ENCODE results near the gene RPL39L.
"Not testable (repeated sequence)": the region's sequence is repeated elsewhere in the genome, so short reads cannot be mapped to it uniquely, and the experiment has no call there.

Gene RPL39L

GRCh38 chr3:187136936-187137335 is 2.4 kb downstream of the RPL39L start:
- DNase-seq, result no peak

GRCh38 chr3:187136337-187136736 is 3.0 kb downstream of the RPL39L start:
- no peak for DNase-seq

GRCh38 chr3:187135172-187135690 is 4.1 kb downstream of the RPL39L start:
- not testable (repeated sequence) for DNase-seq

GRCh38 chr3:187133181-187133580 is 6.1 kb downstream of the RPL39L start:
- DNase-seq, result not testable (repeated sequence)

GRCh38 chr3:187132666-187133065 is 6.6 kb downstream of the RPL39L start:
- no peak for DNase-seq

- DNase-seq, result no peak
These were observed 7.3 kb downstream of the RPL39L start for GRCh38 chr3:187131981-187132380.

GRCh38 chr3:187130346-187131066 is 8.8 kb downstream of the RPL39L start:
- DNase-seq, result peak; percentile 24 to 32

- no peak for DNase-seq
These were observed 13.8 kb downstream of the RPL39L start for GRCh38 chr3:187125319-187126031.

GRCh38 chr3:187122261-187122660 is 17.0 kb downstream of the RPL39L start:
- DNase-seq, result no peak

- no peak for DNase-seq
These were observed 19.0 kb downstream of the RPL39L start for GRCh38 chr3:187120326-187120725.

- DNase-seq, result no peak
These were observed 24.8 kb downstream of the RPL39L start for GRCh38 chr3:187114511-187114910.

GRCh38 chr3:187112934-187113793 is 26.1 kb downstream of the RPL39L start:
- DNase-seq, result no peak

- no peak for DNase-seq
These were observed 29.1 kb downstream of the RPL39L start for GRCh38 chr3:187110156-187110555.

- DNase-seq, result no peak
These were observed 31.3 kb downstream of the RPL39L start for GRCh38 chr3:187107989-187108388.

GRCh38 chr3:187105700-187106099 is 33.6 kb downstream of the RPL39L start:
- DNase-seq, result no peak

GRCh38 chr3:187104933-187105332 is 34.4 kb downstream of the RPL39L start:
- no peak for DNase-seq

GRCh38 chr3:187104342-187104741 is 35.0 kb downstream of the RPL39L start:
- DNase-seq, result no peak

- no peak for DNase-seq
These were observed 36.0 kb downstream of the RPL39L start for GRCh38 chr3:187103251-187103650.

GRCh38 chr3:187102073-187102634 is 37.1 kb downstream of the RPL39L start:
- no peak for DNase-seq

- DNase-seq, result peak; percentile 31 to 48
These were observed 37.9 kb downstream of the RPL39L start for GRCh38 chr3:187101184-187102072.

- DNase-seq, result no peak
These were observed 40.3 kb downstream of the RPL39L start for GRCh38 chr3:187098923-187099512.
